Left ventricle myocardium inferior (tissue), 1 donor: Measurements from ENCODE around the gene ACTA2. TPM values are rescaled to one million over a fixed set of nuclear protein-coding genes. Genes with fewer than 3 reads are reported as not detected.

Experiments
- DNase-seq: peaks from one replicate; pipeline ENCODE4 v3.0.0-alpha.2; 2020
- H3K27ac ChIP-seq: fragments of 200-600 bp; replicated peaks from 2 replicates; pipeline ENCODE4 v1.8.0; 2021
- H3K27me3 ChIP-seq: fragments of 200-600 bp; 2 replicates; pipeline ENCODE4 v1.8.0; 2021; ENCODE audit warnings: low read depth
- H3K36me3 ChIP-seq: fragments of 200-600 bp; 2 replicates; pipeline ENCODE4 v1.8.0; 2021
- H3K4me1 ChIP-seq: fragments of 200-600 bp; 2 replicates; pipeline ENCODE4 v1.8.0; 2021
- H3K4me3 ChIP-seq: fragments of 200-600 bp; 2 replicates; pipeline ENCODE4 v1.8.0; 2021; ENCODE audit warnings: mild to moderate bottlenecking, moderate library complexity
- H3K9me3 ChIP-seq: fragments of 200-600 bp; replicated peaks from 2 replicates; pipeline ENCODE4 v1.8.0; 2021
- intact Hi-C: fragments of 100-400 bp; cut with micrococcal nuclease; formaldehyde crosslinking; loops from one replicate; pipeline ENCODE4 v1.11.0; 2022
- total RNA-seq: library from RNA; stranded (reverse); fragmentation: NEBNext Ultra II Directional; extraction: Animal tissue kit (Norgen Biotek cat#: 25700); gene quantifications from one replicate; pipeline ENCODE4 v1.2.1, GENCODE V29; 2021
- TF ChIP-seq, protein P1 (sequence below): fragments of 200-600 bp; IDR thresholded peaks from 2 replicates; pipeline ENCODE4 v1.8.0; 2021; ENCODE audit warnings: antibody characterized with exemption, mild to moderate bottlenecking, borderline replicate concordance
- donor health status: DM: no; HTN: yes; CAD: no; lungs with severe emphysema.

The ACTA2 gene
- total RNA-seq, 1 donor from 2014 or later = 89.4 TPM

DNA sequence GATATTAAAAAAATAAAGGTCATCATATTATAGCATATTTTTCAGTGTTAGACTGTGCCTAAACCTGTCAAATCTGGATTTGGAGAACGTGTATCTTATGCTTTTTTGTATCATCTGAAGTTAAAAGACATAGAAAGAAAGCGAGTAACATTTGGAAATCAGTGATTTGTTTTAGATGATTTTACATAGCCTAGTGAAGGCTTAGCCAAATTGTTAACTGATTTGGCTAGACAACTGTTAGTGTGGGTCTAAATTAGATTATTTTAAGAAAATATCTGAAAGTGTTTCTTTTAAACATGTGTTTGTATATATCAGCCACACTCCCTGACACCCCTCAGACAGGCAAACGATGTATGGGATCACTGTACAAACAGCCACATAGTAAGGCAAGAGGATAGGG lies 35.6 kb downstream of the ACTA2 start:
- peaks cover 15% of the 10 kb centered on the region for H3K4me1 ChIP-seq
- no peak overlapping the region for H3K27ac ChIP-seq
- no peak for DNase-seq
- no peak overlapping the region for H3K4me3 ChIP-seq
- intact Hi-C loops = no loop called here
- TF ChIP-seq, protein P1, sequence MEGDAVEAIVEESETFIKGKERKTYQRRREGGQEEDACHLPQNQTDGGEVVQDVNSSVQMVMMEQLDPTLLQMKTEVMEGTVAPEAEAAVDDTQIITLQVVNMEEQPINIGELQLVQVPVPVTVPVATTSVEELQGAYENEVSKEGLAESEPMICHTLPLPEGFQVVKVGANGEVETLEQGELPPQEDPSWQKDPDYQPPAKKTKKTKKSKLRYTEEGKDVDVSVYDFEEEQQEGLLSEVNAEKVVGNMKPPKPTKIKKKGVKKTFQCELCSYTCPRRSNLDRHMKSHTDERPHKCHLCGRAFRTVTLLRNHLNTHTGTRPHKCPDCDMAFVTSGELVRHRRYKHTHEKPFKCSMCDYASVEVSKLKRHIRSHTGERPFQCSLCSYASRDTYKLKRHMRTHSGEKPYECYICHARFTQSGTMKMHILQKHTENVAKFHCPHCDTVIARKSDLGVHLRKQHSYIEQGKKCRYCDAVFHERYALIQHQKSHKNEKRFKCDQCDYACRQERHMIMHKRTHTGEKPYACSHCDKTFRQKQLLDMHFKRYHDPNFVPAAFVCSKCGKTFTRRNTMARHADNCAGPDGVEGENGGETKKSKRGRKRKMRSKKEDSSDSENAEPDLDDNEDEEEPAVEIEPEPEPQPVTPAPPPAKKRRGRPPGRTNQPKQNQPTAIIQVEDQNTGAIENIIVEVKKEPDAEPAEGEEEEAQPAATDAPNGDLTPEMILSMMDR = no peak
- H3K27me3 ChIP-seq = no peaks in the 10 kb centered on the region
- no peaks in the 10 kb centered on the region for H3K9me3 ChIP-seq
- H3K36me3 ChIP-seq = no peaks in the 10 kb centered on the region

DNA sequence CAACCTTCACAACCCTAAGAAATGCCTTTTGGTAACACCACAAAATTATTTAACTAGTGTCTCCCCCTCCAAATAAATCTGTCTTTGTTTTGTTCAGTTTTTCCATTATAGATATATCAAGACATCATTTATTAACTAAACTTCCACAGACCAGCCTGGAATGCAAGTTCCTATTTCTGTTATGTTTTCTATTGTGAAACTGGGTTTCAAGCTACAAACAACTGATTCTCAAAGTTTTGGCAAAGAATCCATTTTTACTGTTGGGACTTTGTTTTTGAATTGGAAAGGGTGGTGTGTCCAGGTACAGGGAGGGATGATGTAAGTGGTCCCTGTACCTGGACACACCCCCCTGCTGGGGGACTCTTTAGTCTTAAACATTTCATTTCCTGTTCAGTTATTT lies 36.3 kb downstream of the ACTA2 start:
- intact Hi-C loops = no loop called here
- TF ChIP-seq, protein P1 = no peak
- H3K9me3 ChIP-seq = no peaks in the 10 kb centered on the region
- no peak for DNase-seq
- no peaks in the 10 kb centered on the region for H3K36me3 ChIP-seq
- H3K4me1 ChIP-seq = peaks cover 12% of the 10 kb centered on the region
- H3K4me3 ChIP-seq = no peak overlapping the region
- no peaks in the 10 kb centered on the region for H3K27me3 ChIP-seq
- no peak overlapping the region for H3K27ac ChIP-seq

DNA sequence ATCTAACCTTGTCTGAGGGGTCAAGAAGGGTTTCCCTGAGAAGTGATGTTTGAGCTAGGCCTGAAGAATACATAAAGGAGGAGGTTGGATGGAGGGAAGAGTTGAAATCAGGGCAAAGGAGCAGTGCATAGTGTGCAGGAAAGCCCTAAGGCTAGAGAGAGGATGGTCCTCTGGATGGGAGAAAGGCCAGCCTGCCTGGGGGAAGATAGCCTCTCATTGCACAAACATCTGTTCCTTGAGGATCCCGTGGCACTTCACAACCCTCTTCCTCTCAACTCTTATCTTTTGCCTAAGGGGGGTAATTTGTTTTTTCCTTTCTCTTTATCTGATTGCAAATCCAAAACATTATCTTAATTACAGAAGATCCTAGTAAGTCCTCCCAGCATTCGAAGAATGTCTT lies 36.8 kb downstream of the ACTA2 start:
- TF ChIP-seq, protein P1 = no peak
- H3K4me3 ChIP-seq = no peak overlapping the region
- no peaks in the 10 kb centered on the region for H3K9me3 ChIP-seq
- no peaks in the 10 kb centered on the region for H3K27me3 ChIP-seq
- no peak for DNase-seq
- no peaks in the 10 kb centered on the region for H3K36me3 ChIP-seq
- H3K27ac ChIP-seq = no peak overlapping the region
- intact Hi-C loops = no loop called here
- H3K4me1 ChIP-seq = peaks cover 8% of the 10 kb centered on the region

DNA sequence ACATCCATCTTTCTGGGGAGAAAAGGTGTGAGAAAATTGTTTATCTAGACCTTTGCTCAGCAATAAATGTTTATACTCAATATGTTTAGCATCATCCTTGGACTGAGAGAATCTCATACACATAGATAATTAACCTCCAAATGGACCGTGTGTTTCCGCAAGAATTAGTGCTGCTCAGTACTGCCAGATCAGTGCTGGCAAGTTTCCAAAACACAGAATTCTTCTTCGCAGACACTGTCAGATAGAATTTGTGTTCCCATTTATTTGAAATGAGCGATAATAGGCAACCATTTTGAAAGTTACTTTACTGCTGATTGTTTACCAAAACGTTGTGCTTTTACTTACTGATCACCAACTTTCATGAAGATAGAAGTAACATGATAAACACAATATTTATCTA lies 38.8 kb downstream of the ACTA2 start:
- Histone ChIP-seq H3K4me1 (peaks cover 5% of the 10 kb centered on the region), H3K36me3 (peaks cover 4% of the 10 kb centered on the region), H3K27ac (peak overlapping the region; percentile 58), H3K4me3 (no peak overlapping the region), H3K9me3 (no peaks in the 10 kb centered on the region), H3K27me3 (no peaks in the 10 kb centered on the region)
- intact Hi-C loops = no loop called here
- TF ChIP-seq, protein P1 = no peak
- DNase-seq = no peak

DNA sequence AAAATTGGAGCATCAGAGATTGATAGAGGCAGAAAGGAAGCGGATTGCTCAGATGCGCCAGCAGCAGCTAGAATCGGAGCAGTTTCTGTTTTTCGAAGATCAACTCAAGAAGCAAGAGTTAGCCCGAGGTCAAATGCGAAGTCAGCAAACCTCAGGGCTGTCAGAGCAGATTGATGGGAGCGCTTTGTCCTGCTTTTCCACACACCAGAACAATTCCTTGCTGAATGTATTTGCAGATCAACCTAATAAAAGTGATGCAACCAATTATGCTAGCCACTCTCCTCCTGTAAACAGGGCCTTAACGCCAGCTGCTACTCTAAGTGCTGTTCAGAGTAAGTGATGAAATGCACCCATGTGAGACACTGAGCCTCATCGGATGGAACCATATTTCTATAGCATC lies 39.4 kb downstream of the ACTA2 start:
- H3K9me3 ChIP-seq = no peaks in the 10 kb centered on the region
- H3K4me3 ChIP-seq = no peak overlapping the region
- TF ChIP-seq, protein P1 = no peak
- intact Hi-C loops = no loop called here
- H3K27ac ChIP-seq = peak overlapping the region; percentile 58
- peaks cover 5% of the 10 kb centered on the region for H3K4me1 ChIP-seq
- H3K36me3 ChIP-seq = peaks cover 4% of the 10 kb centered on the region
- no peaks in the 10 kb centered on the region for H3K27me3 ChIP-seq
- no peak for DNase-seq

DNA sequence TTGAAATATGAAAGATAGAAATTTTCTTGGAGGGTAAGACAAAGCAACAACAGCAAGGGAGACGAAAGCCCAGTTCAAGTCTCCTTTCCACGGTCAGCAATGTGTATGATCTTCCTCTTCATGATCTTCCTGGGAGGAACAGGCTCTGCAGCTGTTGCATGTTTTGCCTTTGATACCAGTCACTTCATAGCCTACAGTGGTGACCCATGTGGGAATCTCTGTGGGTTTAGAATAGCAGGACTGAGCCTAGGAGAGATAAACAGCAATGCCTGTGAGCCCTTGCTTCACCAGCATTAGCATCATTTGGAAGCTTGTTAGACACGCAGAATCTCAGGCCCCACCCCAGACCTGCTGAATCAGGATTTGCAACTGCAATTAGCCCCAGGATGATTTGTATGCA lies 40.7 kb downstream of the ACTA2 start:
- no peak overlapping the region for H3K4me3 ChIP-seq
- TF ChIP-seq, protein P1 = no peak
- H3K4me1 ChIP-seq = peaks cover 5% of the 10 kb centered on the region
- H3K27ac ChIP-seq = peak overlapping the region; percentile 58
- H3K9me3 ChIP-seq = no peaks in the 10 kb centered on the region
- intact Hi-C loops = no loop called here
- no peaks in the 10 kb centered on the region for H3K27me3 ChIP-seq
- H3K36me3 ChIP-seq = peaks cover 5% of the 10 kb centered on the region
- no peak for DNase-seq
